Measurements from ENCODE around the gene EIF4EBP3.

DNA sequence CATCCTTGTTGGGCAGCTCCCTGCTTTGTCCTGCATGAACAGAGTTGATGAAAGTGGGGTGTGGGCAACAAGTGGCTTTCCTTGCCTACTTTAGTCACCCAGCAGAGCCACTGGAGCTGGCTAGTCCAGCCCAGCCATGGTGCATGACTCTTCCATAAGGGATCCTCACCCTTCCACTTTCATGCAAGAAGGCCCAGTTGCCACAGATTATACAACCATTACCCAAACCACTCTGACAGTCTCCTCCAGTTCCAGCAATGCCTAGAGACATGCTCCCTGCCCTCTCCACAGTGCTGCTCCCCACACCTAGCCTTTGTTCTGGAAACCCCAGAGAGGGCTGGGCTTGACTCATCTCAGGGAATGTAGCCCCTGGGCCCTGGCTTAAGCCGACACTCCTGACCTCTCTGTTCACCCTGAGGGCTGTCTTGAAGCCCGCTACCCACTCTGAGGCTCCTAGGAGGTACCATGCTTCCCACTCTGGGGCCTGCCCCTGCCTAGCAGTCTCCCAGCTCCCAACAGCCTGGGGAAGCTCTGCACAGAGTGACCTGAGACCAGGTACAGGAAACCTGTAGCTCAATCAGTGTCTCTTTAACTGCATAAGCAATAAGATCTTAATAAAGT is 21.1 kb downstream of the EIF4EBP3 start:
- TF ChIP-seq, protein P1, sequence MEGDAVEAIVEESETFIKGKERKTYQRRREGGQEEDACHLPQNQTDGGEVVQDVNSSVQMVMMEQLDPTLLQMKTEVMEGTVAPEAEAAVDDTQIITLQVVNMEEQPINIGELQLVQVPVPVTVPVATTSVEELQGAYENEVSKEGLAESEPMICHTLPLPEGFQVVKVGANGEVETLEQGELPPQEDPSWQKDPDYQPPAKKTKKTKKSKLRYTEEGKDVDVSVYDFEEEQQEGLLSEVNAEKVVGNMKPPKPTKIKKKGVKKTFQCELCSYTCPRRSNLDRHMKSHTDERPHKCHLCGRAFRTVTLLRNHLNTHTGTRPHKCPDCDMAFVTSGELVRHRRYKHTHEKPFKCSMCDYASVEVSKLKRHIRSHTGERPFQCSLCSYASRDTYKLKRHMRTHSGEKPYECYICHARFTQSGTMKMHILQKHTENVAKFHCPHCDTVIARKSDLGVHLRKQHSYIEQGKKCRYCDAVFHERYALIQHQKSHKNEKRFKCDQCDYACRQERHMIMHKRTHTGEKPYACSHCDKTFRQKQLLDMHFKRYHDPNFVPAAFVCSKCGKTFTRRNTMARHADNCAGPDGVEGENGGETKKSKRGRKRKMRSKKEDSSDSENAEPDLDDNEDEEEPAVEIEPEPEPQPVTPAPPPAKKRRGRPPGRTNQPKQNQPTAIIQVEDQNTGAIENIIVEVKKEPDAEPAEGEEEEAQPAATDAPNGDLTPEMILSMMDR (IDR thresholded peaks at IDR 0.05): no peak
- TF ChIP-seq POLR2A (IDR thresholded peaks at IDR 0.05): no peak

All from thyroid gland (tissue), 4 donors.